ENCODE data around the gene STIM1.
"Not testable (repeated sequence)": the region's sequence is repeated elsewhere in the genome, so short reads cannot be mapped to it uniquely, and the experiment has no call there.

The STIM1 gene

GRCh38 chr11:3853899-3854659, 1.4 kb upstream of the STIM1 start:
- DNase-seq (ENCODE audit: low read depth in 1 of 2, low spot score in 1 of 2): peak; percentile 44 to 60

- no peak for DNase-seq (ENCODE audit: low read depth in 1 of 2, low spot score in 1 of 2)
These were observed 846 bp upstream of the STIM1 start for GRCh38 chr11:3854660-3854976.

GRCh38 chr11:3855808-3856491, 486 bp downstream of the STIM1 start:
- DNase-seq (ENCODE audit: low read depth in 1 of 2, low spot score in 1 of 2): no peak

GRCh38 chr11:3856856-3857553, 1.5 kb downstream of the STIM1 start:
- no peak for DNase-seq (ENCODE audit: low read depth in 1 of 2, low spot score in 1 of 2)

- no peak for DNase-seq (ENCODE audit: low read depth in 1 of 2, low spot score in 1 of 2)
These were observed 2.2 kb downstream of the STIM1 start for GRCh38 chr11:3857628-3858027.

GRCh38 chr11:3859373-3859881, 4.0 kb downstream of the STIM1 start:
- no peak for DNase-seq (ENCODE audit: low read depth in 1 of 2, low spot score in 1 of 2)

GRCh38 chr11:3860375-3860774, 4.9 kb downstream of the STIM1 start:
- DNase-seq (ENCODE audit: low read depth in 1 of 2, low spot score in 1 of 2): peak in 1 of 2 donors; percentile 65

GRCh38 chr11:3860898-3861393, 5.5 kb downstream of the STIM1 start:
- DNase-seq (ENCODE audit: low read depth in 1 of 2, low spot score in 1 of 2): not testable (repeated sequence)

GRCh38 chr11:3861683-3862082, 6.2 kb downstream of the STIM1 start:
- no peak for DNase-seq (ENCODE audit: low read depth in 1 of 2, low spot score in 1 of 2)

GRCh38 chr11:3865388-3866193, 10.1 kb downstream of the STIM1 start:
- no peak for DNase-seq (ENCODE audit: low read depth in 1 of 2, low spot score in 1 of 2)

- no peak for DNase-seq (ENCODE audit: low read depth in 1 of 2, low spot score in 1 of 2)
These were observed 10.7 kb downstream of the STIM1 start for GRCh38 chr11:3866206-3866605.

- DNase-seq (ENCODE audit: low read depth in 1 of 2, low spot score in 1 of 2): no peak
These were observed 11.4 kb downstream of the STIM1 start for GRCh38 chr11:3866836-3867208.

GRCh38 chr11:3867209-3868091, 12.0 kb downstream of the STIM1 start:
- DNase-seq (ENCODE audit: low read depth in 1 of 2, low spot score in 1 of 2): no peak

- DNase-seq (ENCODE audit: low read depth in 1 of 2, low spot score in 1 of 2): no peak
These were observed 18.4 kb downstream of the STIM1 start for GRCh38 chr11:3873712-3874349.

GRCh38 chr11:3876613-3877012, 21.1 kb downstream of the STIM1 start:
- DNase-seq (ENCODE audit: low read depth in 1 of 2, low spot score in 1 of 2): no peak

GRCh38 chr11:3877364-3878257, 22.1 kb downstream of the STIM1 start:
- no peak for DNase-seq (ENCODE audit: low read depth in 1 of 2, low spot score in 1 of 2)

GRCh38 chr11:3878258-3878584, 22.8 kb downstream of the STIM1 start:
- DNase-seq (ENCODE audit: low read depth in 1 of 2, low spot score in 1 of 2): no peak

- no peak for DNase-seq (ENCODE audit: low read depth in 1 of 2, low spot score in 1 of 2)
These were observed 23.9 kb downstream of the STIM1 start for GRCh38 chr11:3879216-3879966.
